IPS DF 6.9 (cell line): Measurements from ENCODE around the gene FAHD2A.
A peak's percentile ranks its signal among the peaks of the same experiment; 100 is the strongest.
"Not testable (repeated sequence)": the region's sequence is repeated elsewhere in the genome, so short reads cannot be mapped to it uniquely, and the experiment has no call there.

Experiments
- DNase-seq: peaks from one replicate; pipeline ENCODE4 v3.0.0-alpha.2; 2013; ENCODE audit warnings: low read depth, low spot score
- H3K27ac ChIP-seq: one replicate; pipeline ENCODE4 v1.5.1; 2013; ENCODE audit warnings: low read length, control low read depth
- H3K27me3 ChIP-seq: 2 replicates; pipeline ENCODE4 v1.6.1; 2013; ENCODE audit warnings: mild to moderate bottlenecking, low read length; ENCODE audit not compliant: control insufficient read depth, insufficient read depth
- H3K36me3 ChIP-seq: 2 replicates; pipeline ENCODE4 v1.6.1; 2013; ENCODE audit warnings: low read length; ENCODE audit not compliant: control insufficient read depth, insufficient read depth
- H3K4me1 ChIP-seq: 2 replicates; pipeline ENCODE4 v1.6.1; 2013; ENCODE audit warnings: low read length; ENCODE audit not compliant: control insufficient read depth, insufficient read depth
- H3K4me3 ChIP-seq: 2 replicates; pipeline ENCODE4 v1.5.1; 2013; ENCODE audit warnings: mild to moderate bottlenecking, low read length
- H3K9me3 ChIP-seq: 2 replicates; pipeline ENCODE4 v1.6.1; 2013; ENCODE audit warnings: low read length, inconsistent platforms; ENCODE audit not compliant: control insufficient read depth, insufficient read depth
- WGBS: extraction: QIAGEN DNeasy Blood & Tissue Kit; methylation state at CpG from one replicate; pipeline ENCODE4 v1.1.7; 2013; ENCODE audit warnings: mixed read lengths, missing lambda C conversion rate; ENCODE audit not compliant: insufficient read length, insufficient coverage; 5-methylcytosine and 5-hydroxymethylcytosine counted together

FAHD2A gene

GRCh38 chr2:95391641-95392310 is 10.7 kb upstream of the FAHD2A start:
- Histone ChIP-seq H3K27me3 (no peaks in the 10 kb centered on the region), H3K9me3 (no peaks in the 10 kb centered on the region), H3K36me3 (no peaks in the 10 kb centered on the region), H3K4me3 (no peak overlapping the region), H3K27ac (no peak overlapping the region), H3K4me1 (peaks cover 2% of the 10 kb centered on the region; the same call in 1 of the 2 replicates)
- WGBS, result no CpG with 5 or more reads among the region's 8 CpGs
- DNase-seq, result no peak

GRCh38 chr2:95392320-95392719 is 10.2 kb upstream of the FAHD2A start:
- WGBS, result no CpG with 5 or more reads among the region's 6 CpGs
- no peaks in the 10 kb centered on the region for H3K27me3 ChIP-seq
- H3K9me3 ChIP-seq, result no peaks in the 10 kb centered on the region
- peaks cover 2% of the 10 kb centered on the region; the same call in 1 of the 2 replicates for H3K4me1 ChIP-seq
- no peak overlapping the region for H3K27ac ChIP-seq
- no peaks in the 10 kb centered on the region for H3K36me3 ChIP-seq
- DNase-seq, result no peak
- H3K4me3 ChIP-seq, result no peak overlapping the region

- no CpG with 5 or more reads among the region's 8 CpGs for WGBS
- DNase-seq, result no peak
Observed at GRCh38 chr2:95392730-95393455, 9.6 kb upstream of the FAHD2A start.

GRCh38 chr2:95393901-95394300 is 8.6 kb upstream of the FAHD2A start:
- DNase-seq, result no peak
- H3K27ac ChIP-seq, result no peak overlapping the region
- no peaks in the 10 kb centered on the region for H3K36me3 ChIP-seq
- no CpG with 5 or more reads among the region's 6 CpGs for WGBS
- H3K9me3 ChIP-seq, result no peaks in the 10 kb centered on the region
- no peak overlapping the region for H3K4me3 ChIP-seq
- H3K4me1 ChIP-seq, result peaks cover 1% of the 10 kb centered on the region; the same call in 1 of the 2 replicates
- H3K27me3 ChIP-seq, result no peaks in the 10 kb centered on the region

More at GRCh38 chr2:95392730-95393455, 9.6 kb upstream of the FAHD2A start:
- H3K9me3 ChIP-seq, result no peaks in the 10 kb centered on the region
- H3K27ac ChIP-seq, result no peak overlapping the region
- no peaks in the 10 kb centered on the region for H3K27me3 ChIP-seq
- no peaks in the 10 kb centered on the region for H3K36me3 ChIP-seq
- peaks cover 2% of the 10 kb centered on the region; the same call in 1 of the 2 replicates for H3K4me1 ChIP-seq
- no peak overlapping the region for H3K4me3 ChIP-seq

- Histone ChIP-seq H3K4me1 (no peaks in the 10 kb centered on the region), H3K27ac (no peak overlapping the region)
- no CpG with 5 or more reads among the region's 7 CpGs for WGBS
Observed at GRCh38 chr2:95399061-95399460, 3.4 kb upstream of the FAHD2A start.

GRCh38 chr2:95401480-95401879 is 1.0 kb upstream of the FAHD2A start:
- H3K27me3 ChIP-seq, result no peaks in the 10 kb centered on the region
- WGBS, result no CpG with 5 or more reads among the region's 9 CpGs
- no peak for DNase-seq
- no peaks in the 10 kb centered on the region for H3K4me1 ChIP-seq
- H3K9me3 ChIP-seq, result no peaks in the 10 kb centered on the region
- no peaks in the 10 kb centered on the region for H3K36me3 ChIP-seq
- H3K27ac ChIP-seq, result no peak overlapping the region
- H3K4me3 ChIP-seq, result no peak overlapping the region

More at GRCh38 chr2:95399061-95399460, 3.4 kb upstream of the FAHD2A start:
- no peaks in the 10 kb centered on the region for H3K27me3 ChIP-seq
- H3K9me3 ChIP-seq, result no peaks in the 10 kb centered on the region
- H3K36me3 ChIP-seq, result no peaks in the 10 kb centered on the region
- no peak for DNase-seq
- H3K4me3 ChIP-seq, result no peak overlapping the region

GRCh38 chr2:95402004-95402369 is 521 bp upstream of the FAHD2A start:
- peak overlapping the region; percentile 82; the same call in 1 of the 2 replicates for H3K4me3 ChIP-seq
- H3K9me3 ChIP-seq, H3K27ac ChIP-seq, H3K4me1 ChIP-seq, DNase-seq, H3K36me3 ChIP-seq, H3K27me3 ChIP-seq: not testable (repeated sequence)
- no CpG with 5 or more reads among the region's 10 CpGs for WGBS

GRCh38 chr2:95403204-95403721 is 755 bp downstream of the FAHD2A start:
- H3K4me3 ChIP-seq, result peak overlapping the region; percentile 82; the same call in 1 of the 2 replicates
- DNase-seq, H3K27ac ChIP-seq, H3K27me3 ChIP-seq, H3K4me1 ChIP-seq, H3K36me3 ChIP-seq, H3K9me3 ChIP-seq: not testable (repeated sequence)
- WGBS, result no CpG with 5 or more reads among the region's 5 CpGs

GRCh38 chr2:95403824-95404223 is 1.3 kb downstream of the FAHD2A start:
- not testable (repeated sequence) for H3K27me3 ChIP-seq, H3K4me1 ChIP-seq, H3K9me3 ChIP-seq, H3K27ac ChIP-seq, H3K4me3 ChIP-seq, DNase-seq, H3K36me3 ChIP-seq
- WGBS, result no CpG with 5 or more reads among the region's 5 CpGs

GRCh38 chr2:95404676-95405075 is 2.2 kb downstream of the FAHD2A start:
- H3K27me3 ChIP-seq, H3K4me3 ChIP-seq, H3K36me3 ChIP-seq, DNase-seq, H3K9me3 ChIP-seq, H3K27ac ChIP-seq, H3K4me1 ChIP-seq: not testable (repeated sequence)
- no CpG with 5 or more reads among the region's 3 CpGs for WGBS
